Measurements from ENCODE around the gene MS4A4E. TPM values are rescaled to one million over a fixed set of nuclear protein-coding genes. Genes with fewer than 3 reads are reported as not detected.
A peak's percentile ranks its signal among the peaks of the same experiment; 100 is the strongest.
"Not testable (repeated sequence)": the region's sequence is repeated elsewhere in the genome, so short reads cannot be mapped to it uniquely, and the experiment has no call there.

MS4A4E gene
- total and polyA plus RNA-seq, 2 experiments from 2014 or later: not detected

DNA sequence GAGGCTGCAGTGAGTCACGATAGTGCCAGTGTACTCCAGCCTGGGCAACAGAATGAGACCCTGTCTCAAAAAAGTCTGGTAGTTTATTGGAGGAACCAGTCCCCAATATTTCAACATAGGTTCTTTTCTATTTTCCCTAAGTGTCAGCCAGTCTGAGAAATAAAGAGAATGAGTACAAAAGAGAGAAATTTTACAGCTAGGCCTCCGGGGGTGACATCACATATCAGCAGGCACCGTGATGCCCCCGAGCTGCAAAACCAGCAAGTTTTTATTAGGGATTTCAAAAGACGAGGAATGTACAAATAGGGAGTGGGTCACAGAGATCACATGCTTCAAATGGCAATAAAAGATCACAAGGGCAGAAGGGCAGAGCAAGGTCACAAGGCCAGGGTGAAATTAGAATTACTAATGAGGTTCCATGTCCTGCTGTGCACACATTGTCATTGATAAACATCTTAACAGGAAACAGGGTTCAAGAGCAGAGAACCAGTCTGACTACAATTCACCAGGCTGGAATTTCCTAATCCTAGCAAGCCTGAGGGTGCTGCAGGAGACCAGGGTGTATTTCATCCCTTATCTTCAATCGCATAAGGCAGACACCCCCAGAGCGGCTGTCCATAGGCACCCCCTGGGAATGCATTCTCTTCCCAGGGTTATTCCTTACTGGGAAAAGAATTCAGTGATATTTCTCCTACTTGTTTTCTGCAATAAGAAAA is 42.6 kb upstream of the MS4A4E start:
- not testable (repeated sequence) for H2AFZ ChIP-seq; H3K27ac Mint-ChIP-seq; H3K79me2 ChIP-seq (replicated peaks; ENCODE audit: insufficient read depth); H3K4me3 ChIP-seq; H3K9me2 ChIP-seq (ENCODE audit: insufficient read depth); H3K27me3 ChIP-seq (ENCODE audit: insufficient read depth); H3F3A ChIP-seq (replicated peaks; ENCODE audit: low read depth); H3K36me3 ChIP-seq (ENCODE audit: insufficient read depth); H4K20me1 ChIP-seq (replicated peaks; ENCODE audit: insufficient read depth); H3K27me3 Mint-ChIP-seq (ENCODE audit: insufficient read depth, low read depth, poor library complexity)
- H3K4me3 Mint-ChIP-seq: peak overlapping the region; percentile 21; the same call in 1 of the 3 replicates
- peak overlapping the region; percentile 55; the same call in 1 of the 2 replicates for H3K27ac ChIP-seq (ENCODE audit: low read depth)
- peak; percentile 72 for DNase-seq (ENCODE audit: low spot score)
- H3K9me3 Mint-ChIP-seq: peaks cover 45% of the 10 kb centered on the region
- peaks cover 29% of the 10 kb centered on the region for H3K4me1 Mint-ChIP-seq
- peaks cover 15% of the 10 kb centered on the region for H3K4me1 ChIP-seq (ENCODE audit: insufficient read depth)
- ATAC-seq: peak; percentile 62
- H3K36me3 Mint-ChIP-seq (ENCODE audit: low read depth): peaks cover 44% of the 10 kb centered on the region
- peak overlapping the region; percentile 22 for H3K4me2 ChIP-seq

DNA sequence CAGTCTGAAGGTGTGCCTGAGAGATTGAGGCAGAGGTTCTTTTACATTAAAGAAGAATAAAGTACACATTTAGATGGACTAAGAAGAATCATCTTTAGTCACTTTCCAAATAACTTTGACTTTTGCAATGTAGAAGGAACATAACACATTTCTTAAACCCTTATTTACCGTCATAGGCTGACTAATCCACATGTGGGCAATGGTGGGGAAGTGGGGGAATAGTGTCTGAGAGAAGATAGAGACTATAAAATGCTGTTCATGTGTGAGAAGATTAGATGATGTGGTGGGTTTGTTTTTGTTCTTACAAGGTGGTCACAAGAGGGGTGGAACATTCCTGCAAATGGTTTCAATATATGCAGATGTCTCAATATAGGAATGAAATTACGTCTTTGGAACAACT is 39.3 kb upstream of the MS4A4E start:
- no peak overlapping the region for H3K27ac Mint-ChIP-seq
- no peaks in the 10 kb centered on the region for H3K27me3 ChIP-seq (ENCODE audit: insufficient read depth)
- peaks cover 24% of the 10 kb centered on the region for H3K36me3 Mint-ChIP-seq (ENCODE audit: low read depth)
- peaks cover 18% of the 10 kb centered on the region for H3K9me3 Mint-ChIP-seq
- H3K4me3 Mint-ChIP-seq: no peak overlapping the region
- H3K27me3 Mint-ChIP-seq (ENCODE audit: insufficient read depth, low read depth, poor library complexity): peaks cover 4% of the 10 kb centered on the region
- peaks cover 15% of the 10 kb centered on the region for H3K4me1 ChIP-seq (ENCODE audit: insufficient read depth)
- no peak overlapping the region for H3K4me2 ChIP-seq
- no peak overlapping the region for H3K4me3 ChIP-seq
- DNase-seq (ENCODE audit: low spot score): no peak
- no peaks in the 10 kb centered on the region for H3K36me3 ChIP-seq (ENCODE audit: insufficient read depth)
- H3K27ac ChIP-seq (ENCODE audit: low read depth): no peak overlapping the region
- H2AFZ ChIP-seq: no peak overlapping the region
- H4K20me1 ChIP-seq (replicated peaks; ENCODE audit: insufficient read depth): no peaks in the 10 kb centered on the region
- peaks cover 29% of the 10 kb centered on the region for H3K4me1 Mint-ChIP-seq
- H3F3A ChIP-seq (replicated peaks; ENCODE audit: low read depth): no peaks in the 10 kb centered on the region
- no peaks in the 10 kb centered on the region for H3K9me2 ChIP-seq (ENCODE audit: insufficient read depth)
- H3K79me2 ChIP-seq (replicated peaks; ENCODE audit: insufficient read depth): no peaks in the 10 kb centered on the region
- ATAC-seq: no peak
- TF ChIP-seq ZNF331 (CRISPR knock-in tag; IDR thresholded peaks at IDR 0.05; ENCODE audit: low read depth) (no peak), CREB1 (CRISPR knock-in tag; IDR thresholded peaks at IDR 0.05; ENCODE audit: low read depth) (no peak), EZH2phosphoT487 (IDR thresholded peaks at IDR 0.05; ENCODE audit: unreplicated experiment) (no peak), EZH2 (IDR thresholded peaks at IDR 0.05; ENCODE audit: low read depth, unreplicated experiment) (no peak), STAT1 (IDR thresholded peaks at IDR 0.05; ENCODE audit: unreplicated experiment) (no peak), ZNF114 (CRISPR knock-in tag; IDR thresholded peaks at IDR 0.05) (no peak), NANOG (IDR thresholded peaks at IDR 0.05; ENCODE audit: borderline replicate concordance) (no peak), JUNB (IDR thresholded peaks at IDR 0.05; ENCODE audit: unreplicated experiment) (no peak)
- TF ChIP-seq, protein P1, sequence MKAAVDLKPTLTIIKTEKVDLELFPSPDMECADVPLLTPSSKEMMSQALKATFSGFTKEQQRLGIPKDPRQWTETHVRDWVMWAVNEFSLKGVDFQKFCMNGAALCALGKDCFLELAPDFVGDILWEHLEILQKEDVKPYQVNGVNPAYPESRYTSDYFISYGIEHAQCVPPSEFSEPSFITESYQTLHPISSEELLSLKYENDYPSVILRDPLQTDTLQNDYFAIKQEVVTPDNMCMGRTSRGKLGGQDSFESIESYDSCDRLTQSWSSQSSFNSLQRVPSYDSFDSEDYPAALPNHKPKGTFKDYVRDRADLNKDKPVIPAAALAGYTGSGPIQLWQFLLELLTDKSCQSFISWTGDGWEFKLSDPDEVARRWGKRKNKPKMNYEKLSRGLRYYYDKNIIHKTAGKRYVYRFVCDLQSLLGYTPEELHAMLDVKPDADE (IDR thresholded peaks at IDR 0.05): no peak
- TF ChIP-seq, protein P2, sequence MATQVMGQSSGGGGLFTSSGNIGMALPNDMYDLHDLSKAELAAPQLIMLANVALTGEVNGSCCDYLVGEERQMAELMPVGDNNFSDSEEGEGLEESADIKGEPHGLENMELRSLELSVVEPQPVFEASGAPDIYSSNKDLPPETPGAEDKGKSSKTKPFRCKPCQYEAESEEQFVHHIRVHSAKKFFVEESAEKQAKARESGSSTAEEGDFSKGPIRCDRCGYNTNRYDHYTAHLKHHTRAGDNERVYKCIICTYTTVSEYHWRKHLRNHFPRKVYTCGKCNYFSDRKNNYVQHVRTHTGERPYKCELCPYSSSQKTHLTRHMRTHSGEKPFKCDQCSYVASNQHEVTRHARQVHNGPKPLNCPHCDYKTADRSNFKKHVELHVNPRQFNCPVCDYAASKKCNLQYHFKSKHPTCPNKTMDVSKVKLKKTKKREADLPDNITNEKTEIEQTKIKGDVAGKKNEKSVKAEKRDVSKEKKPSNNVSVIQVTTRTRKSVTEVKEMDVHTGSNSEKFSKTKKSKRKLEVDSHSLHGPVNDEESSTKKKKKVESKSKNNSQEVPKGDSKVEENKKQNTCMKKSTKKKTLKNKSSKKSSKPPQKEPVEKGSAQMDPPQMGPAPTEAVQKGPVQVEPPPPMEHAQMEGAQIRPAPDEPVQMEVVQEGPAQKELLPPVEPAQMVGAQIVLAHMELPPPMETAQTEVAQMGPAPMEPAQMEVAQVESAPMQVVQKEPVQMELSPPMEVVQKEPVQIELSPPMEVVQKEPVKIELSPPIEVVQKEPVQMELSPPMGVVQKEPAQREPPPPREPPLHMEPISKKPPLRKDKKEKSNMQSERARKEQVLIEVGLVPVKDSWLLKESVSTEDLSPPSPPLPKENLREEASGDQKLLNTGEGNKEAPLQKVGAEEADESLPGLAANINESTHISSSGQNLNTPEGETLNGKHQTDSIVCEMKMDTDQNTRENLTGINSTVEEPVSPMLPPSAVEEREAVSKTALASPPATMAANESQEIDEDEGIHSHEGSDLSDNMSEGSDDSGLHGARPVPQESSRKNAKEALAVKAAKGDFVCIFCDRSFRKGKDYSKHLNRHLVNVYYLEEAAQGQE (IDR thresholded peaks at IDR 0.05; ENCODE audit: unreplicated experiment): no peak
- TF ChIP-seq, protein P3, sequence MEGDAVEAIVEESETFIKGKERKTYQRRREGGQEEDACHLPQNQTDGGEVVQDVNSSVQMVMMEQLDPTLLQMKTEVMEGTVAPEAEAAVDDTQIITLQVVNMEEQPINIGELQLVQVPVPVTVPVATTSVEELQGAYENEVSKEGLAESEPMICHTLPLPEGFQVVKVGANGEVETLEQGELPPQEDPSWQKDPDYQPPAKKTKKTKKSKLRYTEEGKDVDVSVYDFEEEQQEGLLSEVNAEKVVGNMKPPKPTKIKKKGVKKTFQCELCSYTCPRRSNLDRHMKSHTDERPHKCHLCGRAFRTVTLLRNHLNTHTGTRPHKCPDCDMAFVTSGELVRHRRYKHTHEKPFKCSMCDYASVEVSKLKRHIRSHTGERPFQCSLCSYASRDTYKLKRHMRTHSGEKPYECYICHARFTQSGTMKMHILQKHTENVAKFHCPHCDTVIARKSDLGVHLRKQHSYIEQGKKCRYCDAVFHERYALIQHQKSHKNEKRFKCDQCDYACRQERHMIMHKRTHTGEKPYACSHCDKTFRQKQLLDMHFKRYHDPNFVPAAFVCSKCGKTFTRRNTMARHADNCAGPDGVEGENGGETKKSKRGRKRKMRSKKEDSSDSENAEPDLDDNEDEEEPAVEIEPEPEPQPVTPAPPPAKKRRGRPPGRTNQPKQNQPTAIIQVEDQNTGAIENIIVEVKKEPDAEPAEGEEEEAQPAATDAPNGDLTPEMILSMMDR (conservative IDR thresholded peaks at IDR 0.05; ENCODE audit: low read depth in 2 of 2): no peak
